Type B pancreatic cell (in vitro differentiated cells): Measurements from ENCODE around the gene SDK1. TPM values are rescaled to one million over a fixed set of nuclear protein-coding genes. Genes with fewer than 3 reads are reported as not detected.

Experiments
- DNase-seq: peaks from one replicate; pipeline ENCODE4 v3.0.0; 2021; ENCODE audit warnings: mixed read lengths; ENCODE audit not compliant: unreplicated experiment; ENCODE audit errors: extremely low spot score
- H3K27ac Mint-ChIP-seq: 2 replicates; pipeline ENCODE4 v1.8.0; 2021; ENCODE audit warnings: mild to moderate bottlenecking, mixed read lengths
- H3K27me3 Mint-ChIP-seq: 2 replicates; pipeline ENCODE4 v1.8.0; 2021; ENCODE audit warnings: mixed read lengths
- H3K36me3 Mint-ChIP-seq: 2 replicates; pipeline ENCODE4 v1.8.0; 2021; ENCODE audit warnings: mixed read lengths
- H3K4me1 Mint-ChIP-seq: one replicate; pipeline ENCODE4 v1.8.0; 2021; ENCODE audit warnings: mixed read lengths; ENCODE audit not compliant: unreplicated experiment
- H3K4me3 Mint-ChIP-seq: 2 replicates; pipeline ENCODE4 v1.8.0; 2021; ENCODE audit warnings: mild to moderate bottlenecking, mixed read lengths
- H3K9me3 Mint-ChIP-seq: 2 replicates; pipeline ENCODE4 v1.8.0; 2021; ENCODE audit warnings: mixed read lengths
- total RNA-seq: library from RNA; stranded (reverse); gene quantifications from 2 replicates; pipeline ENCODE4 v1.2.1, GENCODE V29; 2021; ENCODE audit warnings: low replicate concordance
- TF ChIP-seq, protein P1 (sequence below): fragments of 200-600 bp; sonication (generic); conservative IDR thresholded peaks from 2 replicates; pipeline ENCODE4 v1.5.0; 2021; ENCODE audit warnings: antibody characterized with exemption, mild to moderate bottlenecking

Gene SDK1
- total RNA-seq, 1 donor from 2014 or later = 26.1 TPM

DNA sequence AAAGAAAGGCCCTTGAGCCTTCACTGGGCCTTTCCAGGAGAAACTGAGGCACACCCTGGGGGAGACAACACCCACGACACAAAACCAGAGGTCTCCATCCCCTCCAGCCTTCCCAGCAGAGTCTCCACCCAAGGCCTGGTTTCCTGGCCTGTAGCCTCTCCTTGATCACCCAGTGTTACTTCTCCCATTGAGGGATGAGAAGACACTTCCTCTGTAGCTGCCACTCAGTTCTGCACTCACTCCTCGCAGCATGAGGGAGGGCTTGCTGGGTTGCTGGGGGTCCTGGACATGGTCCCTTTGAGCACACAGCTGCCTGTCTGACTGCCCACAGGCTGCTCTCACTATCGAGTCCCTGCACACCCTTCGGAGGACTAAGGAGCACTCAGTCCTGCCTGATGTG is 943.0 kb downstream of the SDK1 start:
- Mint-ChIP-seq H3K4me1 (peaks cover 10% of the 10 kb centered on the region), H3K27me3 (no peaks in the 10 kb centered on the region), H3K4me3 (no peak overlapping the region), H3K36me3 (peaks cover 22% of the 10 kb centered on the region), H3K9me3 (no peaks in the 10 kb centered on the region), H3K27ac (no peak overlapping the region)
- TF ChIP-seq, protein P1, sequence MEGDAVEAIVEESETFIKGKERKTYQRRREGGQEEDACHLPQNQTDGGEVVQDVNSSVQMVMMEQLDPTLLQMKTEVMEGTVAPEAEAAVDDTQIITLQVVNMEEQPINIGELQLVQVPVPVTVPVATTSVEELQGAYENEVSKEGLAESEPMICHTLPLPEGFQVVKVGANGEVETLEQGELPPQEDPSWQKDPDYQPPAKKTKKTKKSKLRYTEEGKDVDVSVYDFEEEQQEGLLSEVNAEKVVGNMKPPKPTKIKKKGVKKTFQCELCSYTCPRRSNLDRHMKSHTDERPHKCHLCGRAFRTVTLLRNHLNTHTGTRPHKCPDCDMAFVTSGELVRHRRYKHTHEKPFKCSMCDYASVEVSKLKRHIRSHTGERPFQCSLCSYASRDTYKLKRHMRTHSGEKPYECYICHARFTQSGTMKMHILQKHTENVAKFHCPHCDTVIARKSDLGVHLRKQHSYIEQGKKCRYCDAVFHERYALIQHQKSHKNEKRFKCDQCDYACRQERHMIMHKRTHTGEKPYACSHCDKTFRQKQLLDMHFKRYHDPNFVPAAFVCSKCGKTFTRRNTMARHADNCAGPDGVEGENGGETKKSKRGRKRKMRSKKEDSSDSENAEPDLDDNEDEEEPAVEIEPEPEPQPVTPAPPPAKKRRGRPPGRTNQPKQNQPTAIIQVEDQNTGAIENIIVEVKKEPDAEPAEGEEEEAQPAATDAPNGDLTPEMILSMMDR = no peak
- no peak for DNase-seq

GRCh38 chr7:4244635-4245034 is 943.6 kb downstream of the SDK1 start:
- H3K27me3 Mint-ChIP-seq = no peaks in the 10 kb centered on the region
- DNase-seq = no peak
- no peaks in the 10 kb centered on the region for H3K9me3 Mint-ChIP-seq
- H3K4me1 Mint-ChIP-seq = peaks cover 10% of the 10 kb centered on the region
- H3K27ac Mint-ChIP-seq = no peak overlapping the region
- peaks cover 22% of the 10 kb centered on the region for H3K36me3 Mint-ChIP-seq
- H3K4me3 Mint-ChIP-seq = no peak overlapping the region
- TF ChIP-seq, protein P1 = no peak

- peaks cover 5% of the 10 kb centered on the region for H3K4me1 Mint-ChIP-seq
- DNase-seq = no peak
- TF ChIP-seq, protein P1 = no peak
- no peak overlapping the region for H3K4me3 Mint-ChIP-seq
- no peaks in the 10 kb centered on the region for H3K9me3 Mint-ChIP-seq
- H3K27me3 Mint-ChIP-seq = no peaks in the 10 kb centered on the region
- peak overlapping the region; percentile 21 for H3K27ac Mint-ChIP-seq
- peaks cover 22% of the 10 kb centered on the region for H3K36me3 Mint-ChIP-seq
These were observed 944.2 kb downstream of the SDK1 start for GRCh38 chr7:4245135-4245865.

DNA sequence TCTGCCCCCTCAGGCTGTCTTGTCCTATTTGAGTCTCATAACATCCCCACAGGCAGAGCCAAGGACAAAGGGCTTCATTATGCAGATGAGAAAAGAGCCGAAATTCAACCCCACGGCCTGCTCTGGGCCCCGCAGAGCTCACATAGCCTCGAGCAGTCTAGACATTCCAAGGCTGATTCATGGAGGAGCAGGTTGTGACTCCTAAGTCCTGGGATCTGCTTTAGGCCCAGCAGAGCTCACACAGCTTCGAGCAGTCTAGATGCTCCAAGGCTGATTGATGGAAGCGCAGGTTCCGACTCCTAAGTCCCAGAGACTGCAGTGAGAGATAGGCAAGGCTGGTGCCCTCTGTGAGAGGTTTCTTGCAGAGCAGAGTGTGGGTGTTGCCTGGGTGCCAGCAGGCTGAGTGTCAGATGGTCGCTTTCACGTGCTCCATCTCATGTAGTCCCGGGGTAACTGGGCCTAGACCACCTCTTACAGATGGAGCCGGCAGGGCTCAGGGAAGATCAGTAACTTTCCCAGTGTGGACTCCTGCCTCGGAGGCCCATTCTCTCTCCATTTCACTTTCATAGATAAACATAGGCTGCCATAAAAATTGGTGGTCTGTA is 944.9 kb downstream of the SDK1 start:
- Mint-ChIP-seq H3K4me1 (no peaks in the 10 kb centered on the region), H3K27ac (peak overlapping the region; percentile 21), H3K27me3 (no peaks in the 10 kb centered on the region), H3K36me3 (peaks cover 22% of the 10 kb centered on the region), H3K4me3 (no peak overlapping the region), H3K9me3 (no peaks in the 10 kb centered on the region)
- DNase-seq = no peak
- TF ChIP-seq, protein P1 = no peak

DNA sequence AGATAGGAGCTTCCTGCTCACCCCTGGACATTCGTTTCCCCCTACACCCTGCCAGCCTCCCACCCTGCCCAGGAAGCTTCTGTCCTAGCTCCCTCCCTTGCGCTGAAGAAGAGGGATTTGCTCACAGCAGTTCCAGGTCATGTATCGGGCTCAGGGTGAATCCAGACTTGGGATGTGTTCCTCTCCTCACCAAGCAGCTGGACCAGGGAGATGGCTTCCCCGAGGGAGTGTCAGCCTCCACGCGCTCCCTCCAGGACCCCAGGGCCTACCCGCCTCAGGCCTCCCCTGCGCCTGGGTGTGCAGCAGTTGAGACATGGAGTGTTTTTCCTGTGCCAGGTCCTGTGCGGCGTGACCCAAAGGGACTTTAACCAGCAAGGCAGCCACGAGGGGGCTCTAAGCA is 945.5 kb downstream of the SDK1 start:
- H3K4me1 Mint-ChIP-seq = no peaks in the 10 kb centered on the region

More for the DNA sequence above, 945.5 kb downstream of the SDK1 start:
- no peaks in the 10 kb centered on the region for H3K9me3 Mint-ChIP-seq
- no peaks in the 10 kb centered on the region for H3K27me3 Mint-ChIP-seq
- DNase-seq = no peak
- TF ChIP-seq, protein P1 = no peak
- peaks cover 22% of the 10 kb centered on the region for H3K36me3 Mint-ChIP-seq
- no peak overlapping the region for H3K4me3 Mint-ChIP-seq
- H3K27ac Mint-ChIP-seq = no peak overlapping the region
